ENCODE results near the gene ZYX. TPM values are rescaled to one million over a fixed set of nuclear protein-coding genes. Genes with fewer than 3 reads are reported as not detected.

The ZYX gene
- total RNA-seq, 1 experiment from 2014 or later = 179 TPM

DNA sequence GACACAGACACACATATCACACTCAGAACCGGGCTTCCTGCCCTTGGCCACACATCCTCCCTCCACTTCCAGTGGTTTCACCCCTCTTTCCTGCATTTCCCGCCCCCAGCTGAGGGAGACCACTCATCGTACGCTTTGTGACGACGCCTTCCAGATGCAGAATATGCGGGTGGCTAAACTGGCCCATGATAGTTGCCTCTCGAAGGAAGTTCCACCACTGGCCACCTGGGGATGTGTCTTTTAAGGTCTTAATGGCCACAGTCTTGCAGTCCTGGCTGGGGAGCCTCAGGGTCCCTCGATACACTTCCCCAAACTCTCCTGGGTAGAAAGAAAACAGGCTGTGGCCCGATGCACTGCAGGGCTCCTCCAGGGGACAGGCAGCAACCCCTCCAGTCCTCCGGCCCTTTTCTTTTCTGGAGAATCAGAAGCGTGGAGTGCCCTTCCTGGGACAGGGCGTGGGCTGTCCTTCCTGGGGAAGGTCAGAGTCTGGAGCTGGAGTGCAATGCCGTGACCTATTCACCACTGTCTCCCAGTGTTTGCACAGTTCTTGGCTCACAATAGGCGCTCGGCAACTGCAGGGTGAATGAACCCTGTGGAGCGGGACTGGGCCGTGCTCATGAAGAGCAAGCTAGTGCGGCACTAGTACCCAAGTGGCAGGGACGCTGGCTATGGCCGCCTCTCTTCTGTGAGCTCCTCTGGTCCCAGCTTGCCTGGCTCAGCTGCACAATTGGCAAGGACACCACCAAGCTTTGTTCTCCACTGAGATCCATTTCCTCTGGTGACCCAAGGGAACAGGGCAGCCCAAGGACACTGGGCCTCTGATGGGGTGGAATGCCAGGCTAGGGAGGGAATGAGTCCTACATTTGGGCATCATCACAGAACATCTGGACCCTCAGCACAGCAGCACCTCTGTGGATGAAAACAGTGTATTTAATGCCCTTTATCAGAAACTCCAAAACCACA lies 14.3 kb downstream of the ZYX start:
- ChIA-PET CTCF (interaction anchor here (2.4 kb wide), 1 partner anchor 13 kb away, joined by 9 read pairs; the partner anchor contains the start of gene EPHA1), POLR2A (no interaction called here)
- no peaks in the 10 kb centered on the region for H3K4me1 Mint-ChIP-seq
- no peaks in the 10 kb centered on the region for H3K9me3 Mint-ChIP-seq
- ATAC-seq = peak; percentile 11; the same call in 1 of the 2 replicates
- no peaks in the 10 kb centered on the region for H3K27me3 Mint-ChIP-seq (ENCODE audit: low read depth)
- peak overlapping the region; percentile 53 for H3K27ac Mint-ChIP-seq
- DNase-seq (ENCODE audit: low spot score) = no peak
- TF ChIP-seq, protein P1, sequence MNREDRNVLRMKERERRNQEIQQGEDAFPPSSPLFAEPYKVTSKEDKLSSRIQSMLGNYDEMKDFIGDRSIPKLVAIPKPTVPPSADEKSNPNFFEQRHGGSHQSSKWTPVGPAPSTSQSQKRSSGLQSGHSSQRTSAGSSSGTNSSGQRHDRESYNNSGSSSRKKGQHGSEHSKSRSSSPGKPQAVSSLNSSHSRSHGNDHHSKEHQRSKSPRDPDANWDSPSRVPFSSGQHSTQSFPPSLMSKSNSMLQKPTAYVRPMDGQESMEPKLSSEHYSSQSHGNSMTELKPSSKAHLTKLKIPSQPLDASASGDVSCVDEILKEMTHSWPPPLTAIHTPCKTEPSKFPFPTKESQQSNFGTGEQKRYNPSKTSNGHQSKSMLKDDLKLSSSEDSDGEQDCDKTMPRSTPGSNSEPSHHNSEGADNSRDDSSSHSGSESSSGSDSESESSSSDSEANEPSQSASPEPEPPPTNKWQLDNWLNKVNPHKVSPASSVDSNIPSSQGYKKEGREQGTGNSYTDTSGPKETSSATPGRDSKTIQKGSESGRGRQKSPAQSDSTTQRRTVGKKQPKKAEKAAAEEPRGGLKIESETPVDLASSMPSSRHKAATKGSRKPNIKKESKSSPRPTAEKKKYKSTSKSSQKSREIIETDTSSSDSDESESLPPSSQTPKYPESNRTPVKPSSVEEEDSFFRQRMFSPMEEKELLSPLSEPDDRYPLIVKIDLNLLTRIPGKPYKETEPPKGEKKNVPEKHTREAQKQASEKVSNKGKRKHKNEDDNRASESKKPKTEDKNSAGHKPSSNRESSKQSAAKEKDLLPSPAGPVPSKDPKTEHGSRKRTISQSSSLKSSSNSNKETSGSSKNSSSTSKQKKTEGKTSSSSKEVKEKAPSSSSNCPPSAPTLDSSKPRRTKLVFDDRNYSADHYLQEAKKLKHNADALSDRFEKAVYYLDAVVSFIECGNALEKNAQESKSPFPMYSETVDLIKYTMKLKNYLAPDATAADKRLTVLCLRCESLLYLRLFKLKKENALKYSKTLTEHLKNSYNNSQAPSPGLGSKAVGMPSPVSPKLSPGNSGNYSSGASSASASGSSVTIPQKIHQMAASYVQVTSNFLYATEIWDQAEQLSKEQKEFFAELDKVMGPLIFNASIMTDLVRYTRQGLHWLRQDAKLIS (CRISPR knock-in tag; IDR thresholded peaks at IDR 0.05; ENCODE audit: borderline replicate concordance) = no peak
- TF ChIP-seq GABPB1 (CRISPR knock-in tag; IDR thresholded peaks at IDR 0.05) (peak; percentile 36; the same call in 1 of the 2 replicates), CREB1 (CRISPR knock-in tag; IDR thresholded peaks at IDR 0.05) (no peak), ZNF671 (CRISPR knock-in tag; IDR thresholded peaks at IDR 0.05) (no peak)
- H3K4me3 Mint-ChIP-seq = no peak overlapping the region
- H3K36me3 Mint-ChIP-seq = peaks cover 89% of the 10 kb centered on the region

DNA sequence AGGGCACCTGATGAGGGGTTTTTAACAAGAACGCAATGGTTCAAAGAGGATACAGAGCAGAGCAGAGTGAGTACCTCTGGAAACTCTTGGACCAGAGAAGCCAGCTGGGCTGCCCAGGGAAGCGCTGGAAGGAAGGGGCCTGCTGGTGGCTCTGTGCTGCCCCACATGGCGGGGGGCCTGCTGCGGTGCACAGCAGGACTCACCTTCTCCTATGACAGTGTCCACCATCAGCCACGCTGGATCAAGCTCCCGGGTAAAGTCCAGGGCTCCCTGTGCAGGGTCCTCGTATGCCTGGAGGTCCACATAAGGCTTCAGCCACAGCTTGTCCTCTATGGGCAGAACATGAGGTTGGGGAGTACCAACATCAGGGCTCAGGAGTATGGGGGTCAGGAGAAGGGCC lies 15.0 kb downstream of the ZYX start:
- TF ChIP-seq TCF7 (CRISPR knock-in tag; IDR thresholded peaks at IDR 0.05; ENCODE audit: low read depth) (no peak), GRHL2 (CRISPR knock-in tag; IDR thresholded peaks at IDR 0.05; ENCODE audit: insufficient replicate concordance, severe bottlenecking) (no peak), TEAD1 (CRISPR knock-in tag; IDR thresholded peaks at IDR 0.05) (no peak), ZBTB21 (CRISPR knock-in tag; IDR thresholded peaks at IDR 0.05; ENCODE audit: borderline replicate concordance) (no peak), TEAD4 (CRISPR knock-in tag; IDR thresholded peaks at IDR 0.05) (no peak), ZNF263 (CRISPR knock-in tag; IDR thresholded peaks at IDR 0.05; ENCODE audit: low read depth) (no peak), HMGA2 (CRISPR knock-in tag; IDR thresholded peaks at IDR 0.05) (no peak), NR1H2 (CRISPR knock-in tag; IDR thresholded peaks at IDR 0.05) (no peak)
- no peak overlapping the region for H3K27ac Mint-ChIP-seq
- POLR2A ChIA-PET = interaction anchor here (1.0 kb wide), 1 partner anchor 12 kb away, joined by 3 read pairs; no protein-coding TSS in a partner anchor
- no peaks in the 10 kb centered on the region for H3K9me3 Mint-ChIP-seq
- no peaks in the 10 kb centered on the region for H3K4me1 Mint-ChIP-seq
- peaks cover 91% of the 10 kb centered on the region for H3K36me3 Mint-ChIP-seq
- ATAC-seq = no peak
- DNase-seq (ENCODE audit: low spot score) = no peak
- H3K27me3 Mint-ChIP-seq (ENCODE audit: low read depth) = no peaks in the 10 kb centered on the region
- no peak overlapping the region for H3K4me3 Mint-ChIP-seq
- CTCF ChIA-PET = interaction anchor here (1.2 to 2.4 kb wide), 2 partner anchors 10 to 12 kb away, joined by 4 to 9 read pairs; partner anchors contain the start of gene EPHA1

DNA sequence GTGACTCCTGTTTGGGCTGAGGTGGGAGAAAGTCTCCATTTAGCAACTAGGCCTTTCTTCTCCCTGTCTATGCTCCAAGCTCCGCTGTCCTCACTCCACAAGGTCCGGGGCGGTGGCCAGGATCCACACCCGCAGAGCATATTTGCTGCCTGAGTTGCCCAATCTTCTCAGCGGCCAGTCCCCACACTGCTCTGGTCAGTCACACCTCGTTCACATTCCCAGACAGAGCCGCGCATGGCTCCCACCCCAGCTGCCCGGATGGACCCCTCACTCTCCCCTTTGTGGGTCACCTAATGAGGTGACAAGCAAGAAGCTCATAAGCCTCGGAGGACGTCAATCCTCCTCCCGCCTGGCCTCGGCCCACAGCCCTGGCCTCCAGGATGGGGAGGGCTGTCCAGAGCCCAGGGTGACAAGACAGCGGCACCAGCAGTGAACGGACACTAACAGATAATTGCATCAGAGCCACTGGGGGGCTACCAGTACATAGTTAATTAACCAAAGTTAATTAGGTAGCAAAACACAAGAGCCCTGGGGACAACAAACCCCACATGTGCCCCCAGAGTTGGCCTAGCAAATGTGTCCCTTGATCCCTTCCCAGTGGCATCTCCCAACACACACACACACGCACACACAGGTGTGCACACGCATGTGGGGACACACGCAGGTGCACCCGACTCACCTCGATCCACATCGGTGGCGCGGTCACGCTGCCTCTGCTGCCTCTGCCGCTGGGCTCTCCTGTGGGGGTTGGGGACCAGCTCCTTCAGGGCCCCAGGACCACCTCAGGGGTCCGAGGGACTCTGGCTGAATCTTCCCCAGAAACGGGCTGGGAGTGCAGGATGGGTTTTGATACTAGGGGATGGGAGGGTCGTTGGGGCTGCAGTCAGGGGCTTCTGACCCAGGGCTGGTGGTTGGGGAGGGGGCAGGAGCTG lies 15.7 kb downstream of the ZYX start:
- ChIA-PET POLR2A (interaction anchor here (1.0 kb wide), 1 partner anchor 11 kb away, joined by 3 read pairs; no protein-coding TSS in a partner anchor), CTCF (interaction anchor here (1.2 to 2.4 kb wide), 3 partner anchors 9 to 17 kb away, joined by 3 to 9 read pairs (median 4); partner anchors contain the start of gene EPHA1)
- Mint-ChIP-seq H3K4me1 (no peaks in the 10 kb centered on the region), H3K36me3 (peaks cover 94% of the 10 kb centered on the region), H3K27ac (no peak overlapping the region), H3K9me3 (no peaks in the 10 kb centered on the region), H3K4me3 (no peak overlapping the region), H3K27me3 (ENCODE audit: low read depth) (no peaks in the 10 kb centered on the region)
- ATAC-seq = no peak
- no peak for DNase-seq (ENCODE audit: low spot score)
- TF ChIP-seq SP1 (CRISPR knock-in tag; conservative IDR thresholded peaks at IDR 0.05) (no peak), EMX1 (CRISPR knock-in tag; IDR thresholded peaks at IDR 0.05) (no peak), FOXJ3 (CRISPR knock-in tag; IDR thresholded peaks at IDR 0.05; ENCODE audit: borderline replicate concordance) (no peak), NFYB (CRISPR knock-in tag; conservative IDR thresholded peaks at IDR 0.05; ENCODE audit: low read depth) (no peak), SMAD3 (CRISPR knock-in tag; IDR thresholded peaks at IDR 0.05; ENCODE audit: borderline replicate concordance) (no peak), CREM (CRISPR knock-in tag; IDR thresholded peaks at IDR 0.05) (no peak), GTF2I (CRISPR knock-in tag; conservative IDR thresholded peaks at IDR 0.05) (no peak), FOXK1 (CRISPR knock-in tag; IDR thresholded peaks at IDR 0.05) (no peak), PRRX2 (CRISPR knock-in tag; IDR thresholded peaks at IDR 0.05) (no peak)
- TF ChIP-seq, protein P2, sequence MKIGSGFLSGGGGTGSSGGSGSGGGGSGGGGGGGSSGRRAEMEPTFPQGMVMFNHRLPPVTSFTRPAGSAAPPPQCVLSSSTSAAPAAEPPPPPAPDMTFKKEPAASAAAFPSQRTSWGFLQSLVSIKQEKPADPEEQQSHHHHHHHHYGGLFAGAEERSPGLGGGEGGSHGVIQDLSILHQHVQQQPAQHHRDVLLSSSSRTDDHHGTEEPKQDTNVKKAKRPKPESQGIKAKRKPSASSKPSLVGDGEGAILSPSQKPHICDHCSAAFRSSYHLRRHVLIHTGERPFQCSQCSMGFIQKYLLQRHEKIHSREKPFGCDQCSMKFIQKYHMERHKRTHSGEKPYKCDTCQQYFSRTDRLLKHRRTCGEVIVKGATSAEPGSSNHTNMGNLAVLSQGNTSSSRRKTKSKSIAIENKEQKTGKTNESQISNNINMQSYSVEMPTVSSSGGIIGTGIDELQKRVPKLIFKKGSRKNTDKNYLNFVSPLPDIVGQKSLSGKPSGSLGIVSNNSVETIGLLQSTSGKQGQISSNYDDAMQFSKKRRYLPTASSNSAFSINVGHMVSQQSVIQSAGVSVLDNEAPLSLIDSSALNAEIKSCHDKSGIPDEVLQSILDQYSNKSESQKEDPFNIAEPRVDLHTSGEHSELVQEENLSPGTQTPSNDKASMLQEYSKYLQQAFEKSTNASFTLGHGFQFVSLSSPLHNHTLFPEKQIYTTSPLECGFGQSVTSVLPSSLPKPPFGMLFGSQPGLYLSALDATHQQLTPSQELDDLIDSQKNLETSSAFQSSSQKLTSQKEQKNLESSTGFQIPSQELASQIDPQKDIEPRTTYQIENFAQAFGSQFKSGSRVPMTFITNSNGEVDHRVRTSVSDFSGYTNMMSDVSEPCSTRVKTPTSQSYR (CRISPR knock-in tag; IDR thresholded peaks at IDR 0.05) = no peak
- TF ChIP-seq, protein P3, sequence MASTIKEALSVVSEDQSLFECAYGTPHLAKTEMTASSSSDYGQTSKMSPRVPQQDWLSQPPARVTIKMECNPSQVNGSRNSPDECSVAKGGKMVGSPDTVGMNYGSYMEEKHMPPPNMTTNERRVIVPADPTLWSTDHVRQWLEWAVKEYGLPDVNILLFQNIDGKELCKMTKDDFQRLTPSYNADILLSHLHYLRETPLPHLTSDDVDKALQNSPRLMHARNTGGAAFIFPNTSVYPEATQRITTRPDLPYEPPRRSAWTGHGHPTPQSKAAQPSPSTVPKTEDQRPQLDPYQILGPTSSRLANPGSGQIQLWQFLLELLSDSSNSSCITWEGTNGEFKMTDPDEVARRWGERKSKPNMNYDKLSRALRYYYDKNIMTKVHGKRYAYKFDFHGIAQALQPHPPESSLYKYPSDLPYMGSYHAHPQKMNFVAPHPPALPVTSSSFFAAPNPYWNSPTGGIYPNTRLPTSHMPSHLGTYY (CRISPR knock-in tag; IDR thresholded peaks at IDR 0.05) = no peak

Data from WTC11 (cell line).